Measurements from ENCODE around the gene MCHR1. TPM values are rescaled to one million over a fixed set of nuclear protein-coding genes. Genes with fewer than 3 reads are reported as not detected.
"Not testable (repeated sequence)": the region's sequence is repeated elsewhere in the genome, so short reads cannot be mapped to it uniquely, and the experiment has no call there.

Gene MCHR1
- total RNA-seq, 1 experiment from 2014 or later, result not detected

- DNase-seq (ENCODE audit: extremely low read depth, low read depth), result no peak
Measured at GRCh38 chr22:40685406-40685805, 6.1 kb downstream of the MCHR1 start.

- no peak for DNase-seq (ENCODE audit: extremely low read depth, low read depth)
Measured at GRCh38 chr22:40687706-40688105, 8.4 kb downstream of the MCHR1 start.

- no peak for DNase-seq (ENCODE audit: extremely low read depth, low read depth)
Measured at GRCh38 chr22:40690370-40690769, 11.1 kb downstream of the MCHR1 start.

GRCh38 chr22:40691532-40691931 is 12.2 kb downstream of the MCHR1 start:
- DNase-seq (ENCODE audit: extremely low read depth, low read depth), result no peak

GRCh38 chr22:40694411-40694810 is 15.1 kb downstream of the MCHR1 start:
- DNase-seq (ENCODE audit: extremely low read depth, low read depth), result no peak

GRCh38 chr22:40701274-40701673 is 22.0 kb downstream of the MCHR1 start:
- no peak for DNase-seq (ENCODE audit: extremely low read depth, low read depth)

GRCh38 chr22:40703174-40703573 is 23.9 kb downstream of the MCHR1 start:
- no peak for DNase-seq (ENCODE audit: extremely low read depth, low read depth)

- no peak for DNase-seq (ENCODE audit: extremely low read depth, low read depth)
Measured at GRCh38 chr22:40703736-40704135, 24.5 kb downstream of the MCHR1 start.

GRCh38 chr22:40705918-40706682 is 26.8 kb downstream of the MCHR1 start:
- DNase-seq (ENCODE audit: extremely low read depth, low read depth), result no peak

- DNase-seq (ENCODE audit: extremely low read depth, low read depth), result no peak
Measured at GRCh38 chr22:40707154-40707553, 27.9 kb downstream of the MCHR1 start.

- no peak for DNase-seq (ENCODE audit: extremely low read depth, low read depth)
Measured at GRCh38 chr22:40708177-40708576, 28.9 kb downstream of the MCHR1 start.

GRCh38 chr22:40709752-40710413 is 30.6 kb downstream of the MCHR1 start:
- no peak for DNase-seq (ENCODE audit: extremely low read depth, low read depth)

- DNase-seq (ENCODE audit: extremely low read depth, low read depth), result no peak
Measured at GRCh38 chr22:40712311-40712710, 33.0 kb downstream of the MCHR1 start.

- no peak for DNase-seq (ENCODE audit: extremely low read depth, low read depth)
Measured at GRCh38 chr22:40714499-40715337, 35.4 kb downstream of the MCHR1 start.

GRCh38 chr22:40716116-40716515 is 36.8 kb downstream of the MCHR1 start:
- DNase-seq (ENCODE audit: extremely low read depth, low read depth), result no peak

GRCh38 chr22:40717657-40718056 is 38.4 kb downstream of the MCHR1 start:
- not testable (repeated sequence) for DNase-seq (ENCODE audit: extremely low read depth, low read depth)

- DNase-seq (ENCODE audit: extremely low read depth, low read depth), result no peak
Measured at GRCh38 chr22:40718250-40719204, 39.2 kb downstream of the MCHR1 start.

GRCh38 chr22:40719599-40719998 is 40.3 kb downstream of the MCHR1 start:
- DNase-seq (ENCODE audit: extremely low read depth, low read depth), result no peak

- DNase-seq (ENCODE audit: extremely low read depth, low read depth), result not testable (repeated sequence)
Measured at GRCh38 chr22:40720156-40720537, 40.9 kb downstream of the MCHR1 start.

- DNase-seq (ENCODE audit: extremely low read depth, low read depth), result no peak
Measured at GRCh38 chr22:40720538-40721256, 41.4 kb downstream of the MCHR1 start.

Measured in NCI-H460 (cell line).